Motor neuron (in vitro differentiated cells): ENCODE data around the gene NCOA6. TPM values are rescaled to one million over a fixed set of nuclear protein-coding genes. Genes with fewer than 3 reads are reported as not detected.
"Not testable (repeated sequence)": the region's sequence is repeated elsewhere in the genome, so short reads cannot be mapped to it uniquely, and the experiment has no call there.

ENCODE experiments used
- ATAC-seq, 8 experiments: fragments of 200-7000 bp; cut with Tn5 transposase; replicated peaks in 6 of 8; 2 replicates each; pipeline ENCODE4 v1.8.0; 2021; ENCODE audit warnings: mild to moderate bottlenecking in 8 of 8, moderate library complexity in 8 of 8
- H3K27ac ChIP-seq, 2 donors: fragments of 250-450 bp; sonication (Bioruptor Pico); 2 replicates each; pipeline ENCODE4 v1.9.0; 2021; ENCODE audit warnings: antibody characterized with exemption in 2 of 2, mild to moderate bottlenecking in 2 of 2, moderate library complexity in 1 of 2
- H3K4me1 ChIP-seq, 2 donors: fragments of 250-450 bp; sonication (Bioruptor Pico); replicated peaks in 1 of 2; 2 replicates each; pipeline ENCODE4 v1.6.1; 2021; ENCODE audit warnings: antibody characterized with exemption in 2 of 2, mild to moderate bottlenecking in 2 of 2, moderate library complexity in 1 of 2
- H3K4me3 ChIP-seq, 5 donors: fragments of 250-450 bp; sonication (Bioruptor Pico); 2 replicates each; pipeline ENCODE4 v1.9.0; 2021; ENCODE audit warnings: antibody characterized with exemption in 5 of 5, mild to moderate bottlenecking in 5 of 5, moderate library complexity in 4 of 5
- WGBS, 10 experiments: fragments of 450-650 bp; shearing (Covaris generic); methylation state at CpG; one replicate each; pipeline ENCODE4 v1.0.0; 2022; 5-methylcytosine and 5-hydroxymethylcytosine counted together
- in situ Hi-C, 9 experiments: fragments of 400-800 bp; cut with MboI; loops; one replicate each; pipeline ENCODE4 v1.15.0; 2021; ENCODE audit warnings: low sequenced_read_pairs in 9 of 9, low pct_unique_long_range_greater_than_20kb in 2 of 9; ENCODE audit not compliant: unreplicated experiment in 9 of 9
- total RNA-seq, 8 experiments: library from RNA; unstranded; fragments of 300-600 nt; gene quantifications; 2 replicates each; pipeline versions ENCODE4 v1.2.3 to v1.2.4, GENCODE V29; 2022

NCOA6 gene
- total RNA-seq, 8 experiments from 2014 or later = 6.6 to 25.6 (median 19.2) TPM

- 83 to 100% (median 94%) methylated on average over 1 to 2 of the region's 2 CpGs for WGBS, 10 experiments
- H3K27ac ChIP-seq = no peak overlapping the region
- in situ Hi-C loops = no loop called here
Observed at GRCh38 chr20:34729416-34729815, 96.0 kb downstream of the NCOA6 start.

GRCh38 chr20:34724172-34724571, 101.3 kb downstream of the NCOA6 start:
- no peak overlapping the region for H3K27ac ChIP-seq
- WGBS, 10 experiments = 100% methylated on average over 1 to 2 of the region's 3 CpGs; no CpG with 5 or more reads in 6 of the 10 experiments
- H3K4me1 ChIP-seq = peaks cover 0 to 6% of the 10 kb centered on the region in 2 donors
- no peak for ATAC-seq
- H3K4me3 ChIP-seq = no peak overlapping the region
- in situ Hi-C loops = loop anchor here in 2 of 9 experiments (25.0 kb wide), 2 partner anchors 187 to 412 kb away; partner anchors contain the start of gene AHCY (in 1 of the 2)

More at GRCh38 chr20:34729416-34729815, 96.0 kb downstream of the NCOA6 start:
- no peak for ATAC-seq
- H3K4me1 ChIP-seq = no peaks in the 10 kb centered on the region
- H3K4me3 ChIP-seq = no peak overlapping the region

DNA sequence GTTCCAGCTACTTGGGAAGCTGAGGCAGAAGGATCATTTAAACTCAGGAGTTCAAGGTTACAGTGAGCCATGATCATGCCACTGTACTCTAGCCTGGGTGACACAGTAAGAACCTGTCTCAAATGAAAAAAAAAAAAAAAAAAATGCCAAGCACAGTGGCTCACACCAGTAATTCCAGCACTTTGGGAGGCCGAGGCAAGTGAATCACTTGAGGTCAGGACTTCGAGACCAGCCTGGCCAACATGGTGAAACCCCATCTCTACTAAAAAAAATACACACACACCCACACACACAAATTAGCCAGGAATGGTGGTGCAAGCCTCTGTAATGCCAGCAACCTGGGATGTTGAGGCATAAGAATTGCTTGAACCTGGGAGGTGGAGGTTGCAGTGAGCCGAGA, 102.9 kb downstream of the NCOA6 start:
- H3K27ac ChIP-seq, H3K4me3 ChIP-seq, H3K4me1 ChIP-seq, ATAC-seq: not testable (repeated sequence)
- 90 to 100% (median 100%) methylated on average over 1 to 3 of the region's 3 CpGs; no CpG with 5 or more reads in 3 of the 10 experiments for WGBS, 10 experiments
- in situ Hi-C loops = loop anchor here in 2 of 9 experiments (25.0 kb wide), 2 partner anchors 185 to 410 kb away; partner anchors contain the start of gene AHCY (in 1 of the 2)

DNA sequence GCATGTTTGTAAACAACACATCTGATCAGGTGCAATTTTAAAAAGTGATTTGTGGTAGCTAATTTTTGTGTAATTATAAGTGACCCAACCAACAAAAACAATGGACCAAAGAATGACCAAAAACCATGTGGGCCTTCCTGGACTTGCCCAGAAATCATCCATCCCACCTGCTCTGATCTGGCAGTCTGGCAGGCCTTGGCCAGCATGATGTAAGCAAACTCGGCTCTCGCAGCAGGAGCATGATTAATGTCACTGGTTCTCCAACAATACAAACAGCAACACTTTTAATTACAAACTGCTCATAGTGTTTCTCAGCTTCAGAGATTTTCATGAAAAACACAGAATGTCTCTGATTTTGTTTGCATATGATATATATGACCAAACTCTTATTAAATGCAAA, 105.2 kb downstream of the NCOA6 start:
- 50 to 63% (median 56%) methylated on average over 2 of the region's 2 CpGs; no CpG with 5 or more reads in 7 of the 10 experiments for WGBS, 10 experiments
- peak in 5 of 8 experiments; percentile 30 to 78 (median 54) for ATAC-seq
- H3K4me3 ChIP-seq = no peak overlapping the region
- peaks cover 0 to 6% of the 10 kb centered on the region in 2 donors for H3K4me1 ChIP-seq
- in situ Hi-C loops = loop anchor here in 2 of 9 experiments (25.0 kb wide), 2 partner anchors 183 to 408 kb away; partner anchors contain the start of gene AHCY (in 1 of the 2)
- no peak overlapping the region for H3K27ac ChIP-seq

GRCh38 chr20:34719242-34720017, 106.0 kb downstream of the NCOA6 start:
- in situ Hi-C loops = loop anchor here in 2 of 9 experiments (25.0 kb wide), 2 partner anchors 182 to 407 kb away; partner anchors contain the start of gene AHCY (in 1 of the 2)
- H3K4me1 ChIP-seq, H3K4me3 ChIP-seq, ATAC-seq, H3K27ac ChIP-seq: not testable (repeated sequence)
- WGBS, 10 experiments = 87 to 100% (median 100%) methylated on average over 1 to 9 of the region's 13 CpGs; no CpG with 5 or more reads in 1 of the 10 experiments

DNA sequence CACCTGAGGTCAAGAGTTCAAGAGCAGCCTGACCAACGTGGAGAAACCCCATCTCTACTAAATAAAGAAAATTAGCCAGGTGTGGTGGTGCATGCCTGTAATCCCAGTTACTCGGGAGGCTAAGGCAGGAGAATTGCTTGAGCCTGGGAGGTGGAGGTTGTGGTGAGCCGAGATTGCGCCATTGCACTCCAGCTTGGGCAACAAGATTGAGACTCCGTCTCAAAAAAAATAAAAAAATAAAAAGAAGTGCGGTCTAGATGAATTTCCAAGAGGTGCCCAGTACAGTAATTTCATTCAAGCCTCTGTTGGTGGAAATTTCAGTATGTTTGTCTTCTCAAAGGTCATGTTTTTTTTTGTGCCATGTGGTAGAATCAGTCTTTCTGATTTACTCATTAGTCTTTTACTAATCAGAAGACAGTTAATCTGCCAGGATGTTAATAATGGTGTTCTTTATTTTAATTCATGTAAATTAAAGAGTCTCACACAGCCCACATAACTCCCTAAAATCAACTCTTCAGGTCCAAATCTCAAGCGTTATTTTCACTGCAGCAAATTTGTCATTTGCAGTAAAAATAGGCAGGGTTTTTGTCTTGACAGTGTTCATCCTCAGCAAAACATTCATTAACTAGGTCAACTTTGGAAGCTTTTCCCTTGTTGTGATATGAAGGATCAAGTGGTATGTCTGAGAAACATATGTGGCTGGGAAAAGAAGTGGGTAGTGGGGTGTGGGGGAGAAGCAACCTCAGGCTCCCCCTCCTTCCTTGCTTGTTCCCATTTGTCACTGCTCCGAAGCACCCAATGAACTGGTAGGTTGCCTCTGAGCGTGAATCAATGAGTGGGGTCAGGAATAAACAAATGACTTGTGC, 108.0 kb downstream of the NCOA6 start:
- ATAC-seq = no peak
- 79 to 100% (median 95%) methylated on average over 1 to 9 of the region's 9 CpGs for WGBS, 10 experiments
- no peak overlapping the region for H3K4me3 ChIP-seq
- H3K4me1 ChIP-seq = peaks cover 0 to 6% of the 10 kb centered on the region in 2 donors
- in situ Hi-C loops = loop anchor here in 2 of 9 experiments (25.0 kb wide), 2 partner anchors 180 to 405 kb away; partner anchors contain the start of gene AHCY (in 1 of the 2)
- H3K27ac ChIP-seq = no peak overlapping the region

GRCh38 chr20:34716921-34717229, 108.6 kb downstream of the NCOA6 start:
- 93 to 100% (median 100%) methylated on average over 1 to 2 of the region's 2 CpGs; no CpG with 5 or more reads in 6 of the 10 experiments for WGBS, 10 experiments
- no peak for ATAC-seq
- H3K27ac ChIP-seq = no peak overlapping the region
- H3K4me1 ChIP-seq = peaks cover 0 to 6% of the 10 kb centered on the region in 2 donors
- H3K4me3 ChIP-seq = no peak overlapping the region
- in situ Hi-C loops = loop anchor here in 2 of 9 experiments (25.0 kb wide), 2 partner anchors 180 to 405 kb away; partner anchors contain the start of gene AHCY (in 1 of the 2)

GRCh38 chr20:34715384-34715783, 110.1 kb downstream of the NCOA6 start:
- in situ Hi-C loops = loop anchor here in 2 of 9 experiments (25.0 kb wide), 2 partner anchors 178 to 403 kb away; partner anchors contain the start of gene AHCY (in 1 of the 2)
- Histone ChIP-seq H3K27ac (no peak overlapping the region), H3K4me1 (peaks cover 5 to 7% of the 10 kb centered on the region in 2 donors), H3K4me3 (no peak overlapping the region)
- 27 to 97% (median 92%) methylated on average over 1 to 4 of the region's 4 CpGs; no CpG with 5 or more reads in 3 of the 10 experiments for WGBS, 10 experiments
- ATAC-seq = peak in 2 of 8 experiments; percentile 40 to 47

GRCh38 chr20:34713944-34714515, 111.4 kb downstream of the NCOA6 start:
- WGBS, 10 experiments = 74 to 100% (median 96%) methylated on average over 1 to 10 of the region's 10 CpGs; no CpG with 5 or more reads in 2 of the 10 experiments
- not testable (repeated sequence) for ATAC-seq, H3K4me3 ChIP-seq, H3K27ac ChIP-seq, H3K4me1 ChIP-seq
- in situ Hi-C loops = loop anchor here in 2 of 9 experiments (25.0 kb wide), 2 partner anchors 177 to 402 kb away; partner anchors contain the start of gene AHCY (in 1 of the 2)

DNA sequence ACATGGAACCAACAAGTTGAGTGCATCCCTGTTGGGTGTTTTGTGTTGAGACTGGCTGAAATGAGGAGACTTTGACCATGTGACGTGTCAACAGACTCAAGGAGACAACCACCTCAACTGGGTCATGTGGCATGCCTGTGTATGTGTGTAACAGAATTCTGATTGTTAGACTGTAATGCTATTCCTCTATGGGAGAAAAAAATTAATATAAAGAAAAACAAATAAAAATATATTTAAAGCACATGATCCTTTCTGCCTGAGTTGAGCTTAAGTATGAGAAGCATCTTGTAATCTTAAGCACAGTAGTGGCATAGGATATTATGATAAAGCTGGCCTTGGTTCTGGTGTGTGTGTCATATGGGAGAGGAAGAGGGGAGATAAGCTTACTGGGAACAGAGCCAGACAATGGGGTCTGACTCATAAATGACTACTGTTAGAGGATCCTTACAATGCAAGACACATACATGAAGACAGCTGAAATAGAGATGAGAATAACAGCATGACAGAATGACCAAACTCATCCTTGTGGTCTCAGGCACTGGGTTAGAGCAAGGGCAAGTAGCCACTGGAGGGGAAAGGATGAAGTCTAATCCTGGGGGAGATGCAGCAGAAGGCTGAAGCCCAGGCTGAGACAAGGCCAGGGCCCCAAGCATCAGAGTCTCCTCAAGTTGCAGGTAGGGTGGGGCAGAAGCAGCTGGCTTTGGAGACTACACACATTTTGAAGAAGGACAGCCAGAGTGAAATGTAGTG, 112.1 kb downstream of the NCOA6 start:
- in situ Hi-C loops = loop anchor here in 2 of 9 experiments (25.0 kb wide), 2 partner anchors 176 to 401 kb away; partner anchors contain the start of gene AHCY (in 1 of the 2)

DNA sequence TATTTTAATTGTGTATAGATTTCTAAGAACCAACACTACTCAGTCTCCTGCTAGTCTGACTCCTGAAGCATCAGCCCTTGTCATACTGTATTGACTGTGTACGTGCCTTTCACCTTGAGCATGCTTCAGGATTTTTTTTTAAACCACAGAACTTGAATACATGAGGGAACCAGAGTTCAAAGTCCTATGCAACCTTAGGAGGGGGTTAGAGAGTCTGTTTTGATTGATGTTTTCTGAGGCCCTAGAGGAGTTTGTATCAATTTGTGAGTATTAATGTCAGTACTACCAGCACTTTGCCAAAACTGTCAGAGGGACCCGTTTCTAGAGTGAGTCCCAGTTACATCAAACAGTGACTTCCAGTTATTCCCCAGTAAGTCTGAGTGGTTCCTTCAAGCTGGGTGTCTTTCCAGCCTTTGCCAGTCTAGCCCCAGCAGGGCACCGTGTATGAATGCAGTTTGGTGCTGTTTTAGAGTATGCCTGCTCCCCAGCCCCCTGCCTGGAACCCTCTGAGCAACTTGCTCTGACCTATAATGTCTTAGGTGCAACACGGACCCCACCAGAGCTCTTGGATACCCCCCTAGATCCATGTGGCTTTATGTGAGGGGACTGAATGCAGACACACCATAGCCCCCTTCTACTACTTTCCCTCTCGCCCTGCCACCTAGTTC, 112.8 kb downstream of the NCOA6 start:
- in situ Hi-C loops = loop anchor here in 2 of 9 experiments (25.0 kb wide), 2 partner anchors 175 to 400 kb away; partner anchors contain the start of gene AHCY (in 1 of the 2)
- WGBS, 10 experiments = 50 to 100% (median 91%) methylated on average over 1 to 4 of the region's 5 CpGs; no CpG with 5 or more reads in 4 of the 10 experiments
- no peak overlapping the region for H3K4me3 ChIP-seq
- ATAC-seq = no peak
- H3K4me1 ChIP-seq = peaks cover 7 to 9% of the 10 kb centered on the region in 2 donors
- no peak overlapping the region for H3K27ac ChIP-seq

More for the DNA sequence above, 112.1 kb downstream of the NCOA6 start:
- H3K27ac ChIP-seq = no peak overlapping the region
- H3K4me3 ChIP-seq = no peak overlapping the region
- 60 to 100% (median 100%) methylated on average over 1 of the region's 1 CpG; no CpG with 5 or more reads in 5 of the 10 experiments for WGBS, 10 experiments
- ATAC-seq = peak in 3 of 8 experiments; percentile 4 to 22 (median 7)
- H3K4me1 ChIP-seq = peaks cover 7 to 9% of the 10 kb centered on the region in 2 donors
